NT2/D1 (cell line): ENCODE data around the gene GPC6.

Experiments
- DNase-seq: peaks from one replicate; pipeline ENCODE4 v3.0.0-alpha.2; 2011; ENCODE audit warnings: low read depth, low spot score
- H3K27me3 ChIP-seq: 2 replicates; pipeline ENCODE4 v1.6.0; 2011; ENCODE audit warnings: mild to moderate bottlenecking; ENCODE audit not compliant: insufficient read length, insufficient read depth
- H3K36me3 ChIP-seq: 2 replicates; pipeline ENCODE4 v1.6.1; 2011; ENCODE audit warnings: mild to moderate bottlenecking, low read length, mixed read lengths; ENCODE audit not compliant: insufficient read depth, insufficient read length
- H3K4me1 ChIP-seq: 2 replicates; pipeline ENCODE4 v1.5.1; 2011; ENCODE audit not compliant: insufficient read depth, insufficient read length
- H3K4me3 ChIP-seq: 2 replicates; pipeline ENCODE4 v1.5.1; 2011; ENCODE audit warnings: low read depth; ENCODE audit not compliant: insufficient read length
- H3K9ac ChIP-seq: 2 replicates; pipeline ENCODE4 v1.6.0; 2011; ENCODE audit warnings: low read depth; ENCODE audit not compliant: insufficient read length
- H3K9me3 ChIP-seq: 2 replicates; pipeline ENCODE4 v1.5.1; 2011; ENCODE audit warnings: mild to moderate bottlenecking, low read length; ENCODE audit not compliant: insufficient read depth
- SUZ12 ChIP-seq: IDR thresholded peaks from 2 replicates; pipeline ENCODE4 v1.6.1; 2011; ENCODE audit not compliant: insufficient read length, insufficient read depth; ENCODE audit errors: extremely low read depth
- YY1 ChIP-seq: IDR thresholded peaks from 2 replicates; pipeline ENCODE4 v1.6.1; 2011; ENCODE audit not compliant: insufficient read length, insufficient read depth
- ZNF274 ChIP-seq: IDR thresholded peaks from 2 replicates; pipeline ENCODE4 v1.6.1; 2011; ENCODE audit warnings: mild to moderate bottlenecking, low read depth, low read length

The GPC6 gene

GRCh38 chr13:93246069-93246468 is 19.5 kb downstream of the GPC6 start:
- Histone ChIP-seq H3K36me3 (no peaks in the 10 kb centered on the region), H3K9me3 (0 out of 2 replicates have a peak, but pooled peaks cover 7% of the 10 kb centered on the region), H3K4me3 (no peak overlapping the region), H3K27me3 (no peaks in the 10 kb centered on the region), H3K9ac (no peak overlapping the region), H3K4me1 (peaks cover 2% of the 10 kb centered on the region)
- DNase-seq: no peak
- TF ChIP-seq SUZ12 (no peak), ZNF274 (no peak), YY1 (no peak)

- Histone ChIP-seq H3K9me3 (0 out of 2 replicates have a peak, but pooled peaks cover 7% of the 10 kb centered on the region), H3K27me3 (no peaks in the 10 kb centered on the region), H3K4me3 (no peak overlapping the region), H3K36me3 (no peaks in the 10 kb centered on the region), H3K9ac (no peak overlapping the region), H3K4me1 (peaks cover 2% of the 10 kb centered on the region)
- no peak for DNase-seq
- TF ChIP-seq ZNF274 (no peak), YY1 (no peak), SUZ12 (no peak)
These were observed 22.0 kb downstream of the GPC6 start for GRCh38 chr13:93248627-93249047.

GRCh38 chr13:93249364-93250306 is 23.0 kb downstream of the GPC6 start:
- H3K4me3 ChIP-seq: no peak overlapping the region
- H3K9me3 ChIP-seq: 0 out of 2 replicates have a peak, but pooled peaks cover 7% of the 10 kb centered on the region
- no peak for DNase-seq
- no peaks in the 10 kb centered on the region for H3K36me3 ChIP-seq
- no peaks in the 10 kb centered on the region for H3K4me1 ChIP-seq
- TF ChIP-seq YY1 (no peak), ZNF274 (no peak), SUZ12 (no peak)
- no peak overlapping the region for H3K9ac ChIP-seq
- no peaks in the 10 kb centered on the region for H3K27me3 ChIP-seq

GRCh38 chr13:93254775-93255174 is 28.2 kb downstream of the GPC6 start:
- DNase-seq: no peak
- TF ChIP-seq ZNF274 (no peak), YY1 (no peak), SUZ12 (no peak)
- Histone ChIP-seq H3K27me3 (no peaks in the 10 kb centered on the region), H3K9ac (no peak overlapping the region), H3K4me1 (peaks cover 1% of the 10 kb centered on the region), H3K4me3 (no peak overlapping the region), H3K9me3 (0 out of 2 replicates have a peak, but pooled peaks cover 7% of the 10 kb centered on the region), H3K36me3 (no peaks in the 10 kb centered on the region)

GRCh38 chr13:93256998-93257397 is 30.4 kb downstream of the GPC6 start:
- H3K27me3 ChIP-seq: no peaks in the 10 kb centered on the region

GRCh38 chr13:93259527-93260080 is 33.0 kb downstream of the GPC6 start:
- H3K36me3 ChIP-seq: no peaks in the 10 kb centered on the region
- H3K4me3 ChIP-seq: no peak overlapping the region
- no peaks in the 10 kb centered on the region for H3K9me3 ChIP-seq
- peaks cover 1% of the 10 kb centered on the region for H3K4me1 ChIP-seq
- H3K9ac ChIP-seq: no peak overlapping the region
- no peaks in the 10 kb centered on the region for H3K27me3 ChIP-seq
- no peak for DNase-seq
- no peak for TF ChIP-seq YY1
- no peak for TF ChIP-seq ZNF274
- no peak for TF ChIP-seq SUZ12

More at GRCh38 chr13:93256998-93257397, 30.4 kb downstream of the GPC6 start:
- no peak for TF ChIP-seq YY1
- no peak for TF ChIP-seq ZNF274
- TF ChIP-seq SUZ12: no peak
- Histone ChIP-seq H3K9me3 (no peaks in the 10 kb centered on the region), H3K4me3 (no peak overlapping the region), H3K9ac (no peak overlapping the region), H3K4me1 (peaks cover 1% of the 10 kb centered on the region), H3K36me3 (no peaks in the 10 kb centered on the region)
- DNase-seq: no peak

- DNase-seq: no peak
- TF ChIP-seq SUZ12 (no peak), YY1 (no peak), ZNF274 (no peak)
- H3K36me3 ChIP-seq: no peaks in the 10 kb centered on the region
- H3K4me3 ChIP-seq: no peak overlapping the region
- no peaks in the 10 kb centered on the region for H3K27me3 ChIP-seq
- no peaks in the 10 kb centered on the region for H3K9me3 ChIP-seq
- no peak overlapping the region for H3K9ac ChIP-seq
- H3K4me1 ChIP-seq: peaks cover 1% of the 10 kb centered on the region
These were observed 34.0 kb downstream of the GPC6 start for GRCh38 chr13:93260591-93260990.
